Measurements from ENCODE around the gene SCGB3A1.

The SCGB3A1 gene

GRCh38 chr5:180604271-180604670, 13.0 kb upstream of the SCGB3A1 start:
- no peak for DNase-seq (ENCODE audit: low read depth)

GRCh38 chr5:180603076-180603594, 11.8 kb upstream of the SCGB3A1 start:
- DNase-seq (ENCODE audit: low read depth), result no peak

GRCh38 chr5:180602481-180603075, 11.3 kb upstream of the SCGB3A1 start:
- no peak for DNase-seq (ENCODE audit: low read depth)

GRCh38 chr5:180601591-180602480, 10.5 kb upstream of the SCGB3A1 start:
- DNase-seq (ENCODE audit: low read depth), result no peak

GRCh38 chr5:180600554-180601041, 9.3 kb upstream of the SCGB3A1 start:
- DNase-seq (ENCODE audit: low read depth), result no peak

GRCh38 chr5:180599981-180600553, 8.8 kb upstream of the SCGB3A1 start:
- DNase-seq (ENCODE audit: low read depth), result no peak

- no peak for DNase-seq (ENCODE audit: low read depth)
Measured at GRCh38 chr5:180599590-180599914, 8.3 kb upstream of the SCGB3A1 start.

GRCh38 chr5:180598797-180599589, 7.7 kb upstream of the SCGB3A1 start:
- no peak for DNase-seq (ENCODE audit: low read depth)

GRCh38 chr5:180598316-180598701, 7.0 kb upstream of the SCGB3A1 start:
- DNase-seq (ENCODE audit: low read depth), result no peak

GRCh38 chr5:180596668-180597231, 5.5 kb upstream of the SCGB3A1 start:
- no peak for DNase-seq (ENCODE audit: low read depth)

- DNase-seq (ENCODE audit: low read depth), result no peak
Measured at GRCh38 chr5:180596115-180596667, 4.9 kb upstream of the SCGB3A1 start.

GRCh38 chr5:180595381-180596114, 4.2 kb upstream of the SCGB3A1 start:
- DNase-seq (ENCODE audit: low read depth), result no peak

- no peak for DNase-seq (ENCODE audit: low read depth)
Measured at GRCh38 chr5:180595046-180595379, 3.7 kb upstream of the SCGB3A1 start.

- no peak for DNase-seq (ENCODE audit: low read depth)
Measured at GRCh38 chr5:180594311-180595045, 3.2 kb upstream of the SCGB3A1 start.

- no peak for DNase-seq (ENCODE audit: low read depth)
Measured at GRCh38 chr5:180593446-180594206, 2.3 kb upstream of the SCGB3A1 start.

- no peak for DNase-seq (ENCODE audit: low read depth)
Measured at GRCh38 chr5:180592176-180592575, 877 bp upstream of the SCGB3A1 start.

GRCh38 chr5:180590543-180591310, 572 bp downstream of the SCGB3A1 start:
- DNase-seq (ENCODE audit: low read depth), result no peak

GRCh38 chr5:180589771-180590542, 1.3 kb downstream of the SCGB3A1 start:
- no peak for DNase-seq (ENCODE audit: low read depth)

Measured in iris pigment epithelial cell (primary cell).